Hepatocyte (in vitro differentiated cells): ENCODE measurements around the gene MED20. TPM values are rescaled to one million over a fixed set of nuclear protein-coding genes. Genes with fewer than 3 reads are reported as not detected.

ENCODE experiments used
- DNase-seq: peaks from one replicate; pipeline ENCODE4 v3.0.0-alpha.2; 2016; ENCODE audit warnings: low spot score
- H2AFZ ChIP-seq: fragments of 200-600 bp; sonication (generic); 2 replicates; pipeline ENCODE4 v1.6.0; 2016; ENCODE audit warnings: antibody characterized with exemption, mild to moderate bottlenecking
- H3K27ac ChIP-seq: fragments of 200-600 bp; sonication (generic); 2 replicates; pipeline ENCODE4 v1.5.1; 2016; ENCODE audit warnings: mild to moderate bottlenecking
- H3K27me3 ChIP-seq: fragments of 200-600 bp; sonication (generic); 2 replicates; pipeline ENCODE4 v1.6.1; 2016
- H3K36me3 ChIP-seq: fragments of 200-600 bp; sonication (generic); replicated peaks from 2 replicates; pipeline ENCODE4 v1.5.1; 2016; ENCODE audit warnings: low read depth; ENCODE audit not compliant: insufficient read depth
- H3K4me1 ChIP-seq: fragments of 200-600 bp; sonication (generic); 2 replicates; pipeline ENCODE4 v1.5.1; 2016; ENCODE audit warnings: mild to moderate bottlenecking, moderate library complexity; ENCODE audit not compliant: insufficient read depth
- H3K4me2 ChIP-seq: fragments of 200-600 bp; sonication (generic); 2 replicates; pipeline ENCODE4 v1.6.0; 2016
- H3K4me3 ChIP-seq: fragments of 200-600 bp; sonication (generic); 2 replicates; pipeline ENCODE4 v1.5.1; 2016; ENCODE audit warnings: mild to moderate bottlenecking
- H3K79me2 ChIP-seq: fragments of 200-600 bp; sonication (generic); 2 replicates; pipeline ENCODE4 v1.6.0; 2017; ENCODE audit warnings: mild to moderate bottlenecking
- H3K9me2 ChIP-seq: fragments of 200-600 bp; sonication (generic); replicated peaks from 2 replicates; pipeline ENCODE4 v1.6.0; 2017; ENCODE audit warnings: mild to moderate bottlenecking; ENCODE audit not compliant: insufficient read depth
- H3K9me3 ChIP-seq: fragments of 200-600 bp; sonication (generic); 2 replicates; pipeline ENCODE4 v1.5.1; 2016; ENCODE audit warnings: low read depth, mild to moderate bottlenecking
- H4K20me1 ChIP-seq: fragments of 200-600 bp; sonication (generic); 2 replicates; pipeline ENCODE4 v1.6.0; 2016; ENCODE audit warnings: mild to moderate bottlenecking; ENCODE audit not compliant: insufficient read depth, poor library complexity, severe bottlenecking
- CTCF ChIP-seq: fragments of 200-600 bp; sonication (generic); IDR thresholded peaks from 2 replicates; pipeline ENCODE4 v1.5.1; 2016; ENCODE audit warnings: antibody characterized with exemption, mild to moderate bottlenecking; ENCODE audit not compliant: poor library complexity
- EZH2 ChIP-seq: fragments of 200-600 bp; sonication (generic); IDR thresholded peaks from 2 replicates; pipeline ENCODE4 v1.6.1; 2016; ENCODE audit warnings: antibody characterized with exemption, mild to moderate bottlenecking, borderline replicate concordance
- EZH2phosphoT487 ChIP-seq: fragments of 200-600 bp; sonication (generic); IDR thresholded peaks from one replicate; pipeline ENCODE4 v1.6.1; 2018; ENCODE audit warnings: antibody characterized with exemption, mild to moderate bottlenecking, low read depth, moderate library complexity; ENCODE audit not compliant: unreplicated experiment, severe bottlenecking
- WGBS: methylation state at CpG from one replicate; pipeline ENCODE4 v1.1.6; 2016; ENCODE audit warnings: low lambda C conversion rate; ENCODE audit errors: missing lambda C conversion rate; 5-methylcytosine and 5-hydroxymethylcytosine counted together
- polyA plus RNA-seq: library from polyadenylated mRNA; unstranded; fragments of >200 nt; fragmentation: Nextera tagmentation; extraction: Ambion mirVana; gene quantifications from 2 replicates; pipeline ENCODE4 v1.2.1, GENCODE V29; 2016
- total RNA-seq: library from RNA; depleted of rRNA; stranded (reverse); fragments of >200 nt; gene quantifications from 2 replicates; pipeline ENCODE4 v1.2.3, GENCODE V29; 2014

Gene MED20
- 18.1 and 19.2 TPM in 2 replicates for total RNA-seq
- 18.1 and 19.8 TPM in 2 replicates for polyA plus RNA-seq

GRCh38 chr6:41920921-41921711, at the start of gene MED20, which contains the start of gene BYSL:
Gene MED20, minus strand, starts transcription at chr6:41921139. Its CDS starts 121 bp downstream, at chr6:41921018.
Gene BYSL, plus strand, starts transcription at chr6:41921499. Its CDS starts 64 bp downstream, at chr6:41921563.
- no peaks in the 10 kb centered on the region for H3K9me2 ChIP-seq
- H3K79me2 ChIP-seq, result peaks cover 81% of the 10 kb centered on the region
- 1% methylated on average over 51 of the region's 55 CpGs for WGBS
- peak within 1 kb of the TSS; percentile 47 for H3K4me3 ChIP-seq
- H3K4me2 ChIP-seq, result peak within 1 kb of the TSS; percentile 91
- H3K36me3 ChIP-seq, result no peaks in the 10 kb centered on the region
- H4K20me1 ChIP-seq, result no peaks in the 10 kb centered on the region
- DNase-seq, result peak; percentile 97
- H3K27me3 ChIP-seq, result no peaks in the 10 kb centered on the region
- H3K4me1 ChIP-seq, result peaks cover 20% of the 10 kb centered on the region
- H2AFZ ChIP-seq, result peak within 1 kb of the TSS; percentile 57
- H3K9me3 ChIP-seq, result no peaks in the 10 kb centered on the region
- peak within 1 kb of the TSS; percentile 97 for H3K27ac ChIP-seq
- peak; percentile 100 for TF ChIP-seq CTCF
- TF ChIP-seq EZH2phosphoT487, result no peak

GRCh38 chr6:41970436-41970846, 49.5 kb upstream of the MED20 start:
- Histone ChIP-seq H3K79me2 (no peaks in the 10 kb centered on the region), H3K27me3 (no peaks in the 10 kb centered on the region), H3K36me3 (no peaks in the 10 kb centered on the region), H4K20me1 (no peaks in the 10 kb centered on the region), H3K27ac (no peak overlapping the region), H3K9me3 (no peaks in the 10 kb centered on the region), H3K4me3 (no peak overlapping the region), H3K4me2 (no peak overlapping the region), H3K4me1 (no peaks in the 10 kb centered on the region), H2AFZ (no peak overlapping the region), H3K9me2 (no peaks in the 10 kb centered on the region)
- WGBS, result 76% methylated on average over 4 of the region's 4 CpGs
- DNase-seq, result no peak
- no peak for TF ChIP-seq EZH2phosphoT487
- TF ChIP-seq CTCF, result no peak
- no peak for TF ChIP-seq EZH2

GRCh38 chr6:41967312-41968287, 46.7 kb upstream of the MED20 start:
- Histone ChIP-seq H3K79me2 (no peaks in the 10 kb centered on the region), H4K20me1 (no peaks in the 10 kb centered on the region), H3K27ac (peak overlapping the region; percentile 49), H3K4me3 (no peak overlapping the region), H3K9me3 (no peaks in the 10 kb centered on the region), H3K4me1 (no peaks in the 10 kb centered on the region), H3K27me3 (no peaks in the 10 kb centered on the region), H3K36me3 (no peaks in the 10 kb centered on the region), H2AFZ (no peak overlapping the region), H3K9me2 (no peaks in the 10 kb centered on the region), H3K4me2 (no peak overlapping the region)
- DNase-seq, result no peak
- 74% methylated on average over 7 of the region's 7 CpGs for WGBS
- TF ChIP-seq CTCF (no peak), EZH2phosphoT487 (no peak), EZH2 (no peak)
